GM12878 (cell line): ENCODE measurements around the gene SUMF1. TPM values are rescaled to one million over a fixed set of nuclear protein-coding genes. Genes with fewer than 3 reads are reported as not detected.

Source experiments
- ATAC-seq: fragments of 200-7000 bp; cut with Tn5 transposase; 3 replicates; pipeline ENCODE4 v1.9.1; 2020; ENCODE audit warnings: mild to moderate bottlenecking, moderate library complexity
- BruUV-seq: library from RNA; stranded (reverse); fragments of 400-500 nt; replicated peaks from 2 replicates; lab custom pipeline; 2021; lab: Mats Ljungman, UMichigan
- CTCF ChIA-PET: fragments of 300-600 bp; sonication (Branson Sonifier 250); formaldehyde crosslinking; extraction: SDS; loops from one replicate; lab custom pipeline; 2021; ENCODE audit warnings: inconsistent platforms; lab: Yijun Ruan, JAX
- POLR2A ChIA-PET: fragments of 350-600 bp; formaldehyde crosslinking; extraction: SDS; loops from one replicate; lab custom pipeline; 2021; ENCODE audit warnings: inconsistent platforms; lab: Charles Lee
- RAD21 ChIA-PET: fragments of 300-600 bp; sonication (Branson Sonifier 250); formaldehyde crosslinking; loops from one replicate; lab custom pipeline; 2023; ENCODE audit warnings: antibody characterized with exemption; ENCODE audit not compliant: unreplicated experiment; lab: Charles Lee
- SMC1A ChIA-PET: fragments of 300-600 bp; sonication (Branson Sonifier 250); formaldehyde crosslinking; loops from one replicate; lab custom pipeline; 2023; ENCODE audit not compliant: unreplicated experiment, uncharacterized antibody; lab: Charles Lee
- DNase-seq: peaks from one replicate; pipeline ENCODE4 v3.0.0-alpha.2; 2011; ENCODE audit warnings: low read depth, low spot score
- FAIRE-seq: peaks from 3 replicates; lab custom pipeline; 2011; peaks lifted over from hg19 to GRCh38; lab: Jason Lieb, UNC
- H2AFZ ChIP-seq: 2 replicates; pipeline ENCODE4 v1.6.0; 2011; ENCODE audit warnings: low read depth, low read length, control low read depth; ENCODE audit not compliant: control insufficient read depth
- H3K27ac ChIP-seq: 2 replicates; pipeline ENCODE4 v1.5.1; 2011; ENCODE audit warnings: control low read depth; ENCODE audit not compliant: control insufficient read depth, insufficient read depth
- H3K27me3 ChIP-seq, 2 experiments: replicated peaks in 1 of 2; 2 replicates each; pipeline versions ENCODE4 v1.6.0 to v1.6.1; 2011; ENCODE audit warnings: low read length in 1 of 2; ENCODE audit not compliant: control insufficient read depth in 2 of 2, insufficient read depth in 2 of 2
- H3K36me3 ChIP-seq, 2 experiments: 2 replicates each; pipeline ENCODE4 v1.5.1; 2011; ENCODE audit warnings: low read length in 1 of 2; ENCODE audit not compliant: control insufficient read depth in 2 of 2, insufficient read depth in 2 of 2
- H3K4me1 ChIP-seq: 2 replicates; pipeline ENCODE4 v1.6.1; 2011; ENCODE audit warnings: mild to moderate bottlenecking, low read length, moderate library complexity, mixed read lengths; ENCODE audit not compliant: control insufficient read depth, insufficient read depth
- H3K4me2 ChIP-seq: 2 replicates; pipeline ENCODE4 v1.6.0; 2011; ENCODE audit warnings: control low read depth; ENCODE audit not compliant: control insufficient read depth, insufficient read depth
- H3K4me3 ChIP-seq: fragments of 200-600 bp; sonication (generic); 2 replicates; pipeline ENCODE4 v1.5.1; 2016
- H3K79me2 ChIP-seq: 2 replicates; pipeline ENCODE4 v1.6.0; 2011; ENCODE audit warnings: low read length; ENCODE audit not compliant: control insufficient read depth, insufficient read depth
- H3K9ac ChIP-seq: 2 replicates; pipeline ENCODE4 v1.8.0; 2011; ENCODE audit warnings: low read length, control low read depth, mixed read lengths; ENCODE audit not compliant: control insufficient read depth, insufficient read depth
- H3K9me3 ChIP-seq: replicated peaks from 3 replicates; pipeline ENCODE4 v1.5.1; 2011; ENCODE audit warnings: mild to moderate bottlenecking, low read length; ENCODE audit not compliant: control insufficient read depth, insufficient read depth
- H4K20me1 ChIP-seq: 2 replicates; pipeline ENCODE4 v1.6.0; 2011; ENCODE audit not compliant: control insufficient read depth, insufficient read depth
- BCL11A ChIP-seq: IDR thresholded peaks from 2 replicates; pipeline ENCODE4 v1.6.1; 2011; ENCODE audit warnings: low read depth, low read length
- CBFB ChIP-seq: IDR thresholded peaks from 2 replicates; pipeline ENCODE4 v1.6.1; 2016; ENCODE audit warnings: antibody characterized with exemption, low read depth
- CBX3 ChIP-seq: fragments of 200-600 bp; sonication (generic); IDR thresholded peaks from 2 replicates; pipeline ENCODE4 v1.6.1; 2016; ENCODE audit warnings: low read depth, borderline replicate concordance
- CHD1 ChIP-seq: IDR thresholded peaks from 2 replicates; pipeline ENCODE4 v1.6.1; 2012; ENCODE audit warnings: low read depth, low read length, improper control_type of control experiment
- EZH2 ChIP-seq: IDR thresholded peaks from 2 replicates; pipeline ENCODE4 v1.6.1; 2012; ENCODE audit warnings: low read depth, mild to moderate bottlenecking, control low read depth, inconsistent platforms, low read length, borderline replicate concordance; ENCODE audit not compliant: control insufficient read depth
- GATAD2B ChIP-seq: fragments of 450-650 bp; conservative IDR thresholded peaks from 2 replicates; pipeline ENCODE4 v1.6.1; 2017; ENCODE audit warnings: low read depth, mild to moderate bottlenecking, moderate library complexity
- HDAC6 ChIP-seq: fragments of 200-600 bp; sonication (generic); IDR thresholded peaks from one replicate; pipeline ENCODE4 v1.8.0; 2017; ENCODE audit warnings: antibody characterized with exemption; ENCODE audit not compliant: unreplicated experiment
- MTA2 ChIP-seq: fragments of 450-650 bp; IDR thresholded peaks from 2 replicates; pipeline ENCODE4 v1.6.1; 2016; ENCODE audit warnings: low read depth, mild to moderate bottlenecking, moderate library complexity
- NFIC ChIP-seq: IDR thresholded peaks from 2 replicates; pipeline ENCODE4 v1.6.1; 2012; ENCODE audit warnings: low read depth, mild to moderate bottlenecking, inconsistent platforms, low read length, moderate library complexity
- RAD51 ChIP-seq: fragments of 450-650 bp; IDR thresholded peaks from 2 replicates; pipeline ENCODE4 v1.6.1; 2016; ENCODE audit warnings: moderate library complexity, mild to moderate bottlenecking, inconsistent platforms
- SREBF1 ChIP-seq: IDR thresholded peaks from 2 replicates; pipeline ENCODE4 v1.6.1; 2012; ENCODE audit warnings: mild to moderate bottlenecking, low read length
- SUZ12 ChIP-seq: fragments of 200-600 bp; sonication (generic); IDR thresholded peaks from one replicate; pipeline ENCODE4 v1.6.1; 2018; ENCODE audit warnings: antibody characterized with exemption, mild to moderate bottlenecking; ENCODE audit not compliant: unreplicated experiment
- TCF12 ChIP-seq: IDR thresholded peaks from 2 replicates; pipeline ENCODE4 v1.6.1; 2011; ENCODE audit warnings: low read depth, mild to moderate bottlenecking, low read length
- ZBED1 ChIP-seq: IDR thresholded peaks from 2 replicates; pipeline ENCODE4 v1.6.1; 2016; ENCODE audit warnings: borderline replicate concordance
- WGBS: methylation state at CpG from one replicate; pipeline ENCODE4 v1.1.6; 2016; ENCODE audit warnings: low lambda C conversion rate; ENCODE audit not compliant: insufficient replicate concordance, insufficient coverage; ENCODE audit errors: missing lambda C conversion rate; 5-methylcytosine and 5-hydroxymethylcytosine counted together
- in situ Hi-C: fragments of 300-500 bp; cut with MboI; formaldehyde crosslinking; loops from 9 replicates; pipeline ENCODE4 v1.14.3; 2018; ENCODE audit warnings: mixed read lengths
- intact Hi-C: fragments of 100-400 bp; cut with micrococcal nuclease; formaldehyde crosslinking; loops from one replicate; pipeline ENCODE4 v1.14.2; 2022; ENCODE audit not compliant: unreplicated experiment
- polyA plus RNA-seq, 11 experiments: library from polyadenylated mRNA; depleted of rRNA in 4 of 11; unstranded in 6 of 11; stranded (reverse) in 5 of 11; fragments of >200 nt; fragmentation: Nextera tagmentation in 4 of 11; fragmentation: Illumina TruSeq in 1 of 11; extraction: Ambion mirVana in 4 of 11; extraction: Trizol in 1 of 11; gene quantifications; 1 replicate in 1 of 11; 2 replicates in 10 of 11; pipeline versions ENCODE4 v1.2.1 to v1.2.3, GENCODE V29; 2011 to 2016; ENCODE audit warnings: inconsistent platforms in 2 of 11, missing spikeins in 2 of 11, low read depth in 1 of 11
- total RNA-seq, 4 experiments: library from RNA; depleted of rRNA in 3 of 4; stranded (reverse); fragments of >200 nt in 3 of 4; fragmentation: Illumina TruSeq in 1 of 4; extraction: Trizol in 1 of 4; gene quantifications; 2 replicates each; pipeline versions ENCODE4 v1.2.1 to v1.2.3, GENCODE V29; 2013 to 2021
- TF ChIP-seq, protein P1 (sequence below): fragments of 450-650 bp; IDR thresholded peaks from 2 replicates; pipeline ENCODE4 v1.6.1; 2017; ENCODE audit warnings: low read depth, mild to moderate bottlenecking, moderate library complexity
- TF ChIP-seq, protein P2 (sequence below): IDR thresholded peaks from 2 replicates; pipeline ENCODE4 v1.6.1; 2011; ENCODE audit warnings: low read depth, low read length, improper control_type of control experiment, borderline replicate concordance

Gene SUMF1
- total and polyA plus RNA-seq, 10 of the 15 experiments (the other 5 are each of a cell fraction or from before 2014, with no cell fraction given) = 3.2 to 14.3 (median 8.5) TPM

GRCh38 chr3:4501927-4502326, 34.9 kb upstream of the SUMF1 start:
- H3K4me2 ChIP-seq = no peak overlapping the region
- no peaks in the 10 kb centered on the region for H4K20me1 ChIP-seq
- H3K36me3 ChIP-seq = peaks cover 3 to 5% of the 10 kb centered on the region in 2 experiments
- no peak overlapping the region for H2AFZ ChIP-seq
- intact Hi-C loops = loop anchor here (10.0 kb wide), 1 partner anchor 483 kb away; no protein-coding TSS in a partner anchor
- H3K4me1 ChIP-seq = peaks cover 36% of the 10 kb centered on the region
- SMC1A ChIA-PET = interaction anchor here (0.6 to 12.9 kb wide), 7 partner anchors 8 to 151 kb away, joined by 3 to 180 read pairs (median 4); partner anchors contain the start of gene ITPR1
- no peaks in the 10 kb centered on the region for H3K9me3 ChIP-seq
- BruUV-seq = no TSS peak
- TF ChIP-seq EZH2 = no peak
- TF ChIP-seq, protein P1, sequence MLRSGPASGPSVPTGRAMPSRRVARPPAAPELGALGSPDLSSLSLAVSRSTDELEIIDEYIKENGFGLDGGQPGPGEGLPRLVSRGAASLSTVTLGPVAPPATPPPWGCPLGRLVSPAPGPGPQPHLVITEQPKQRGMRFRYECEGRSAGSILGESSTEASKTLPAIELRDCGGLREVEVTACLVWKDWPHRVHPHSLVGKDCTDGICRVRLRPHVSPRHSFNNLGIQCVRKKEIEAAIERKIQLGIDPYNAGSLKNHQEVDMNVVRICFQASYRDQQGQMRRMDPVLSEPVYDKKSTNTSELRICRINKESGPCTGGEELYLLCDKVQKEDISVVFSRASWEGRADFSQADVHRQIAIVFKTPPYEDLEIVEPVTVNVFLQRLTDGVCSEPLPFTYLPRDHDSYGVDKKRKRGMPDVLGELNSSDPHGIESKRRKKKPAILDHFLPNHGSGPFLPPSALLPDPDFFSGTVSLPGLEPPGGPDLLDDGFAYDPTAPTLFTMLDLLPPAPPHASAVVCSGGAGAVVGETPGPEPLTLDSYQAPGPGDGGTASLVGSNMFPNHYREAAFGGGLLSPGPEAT = no peak
- no peak for TF ChIP-seq CHD1
- TF ChIP-seq MTA2 = no peak
- TF ChIP-seq SREBF1 = no peak
- TF ChIP-seq BCL11A = no peak
- TF ChIP-seq, protein P2, sequence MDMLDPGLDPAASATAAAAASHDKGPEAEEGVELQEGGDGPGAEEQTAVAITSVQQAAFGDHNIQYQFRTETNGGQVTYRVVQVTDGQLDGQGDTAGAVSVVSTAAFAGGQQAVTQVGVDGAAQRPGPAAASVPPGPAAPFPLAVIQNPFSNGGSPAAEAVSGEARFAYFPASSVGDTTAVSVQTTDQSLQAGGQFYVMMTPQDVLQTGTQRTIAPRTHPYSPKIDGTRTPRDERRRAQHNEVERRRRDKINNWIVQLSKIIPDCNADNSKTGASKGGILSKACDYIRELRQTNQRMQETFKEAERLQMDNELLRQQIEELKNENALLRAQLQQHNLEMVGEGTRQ = no peak
- no peak for TF ChIP-seq CBFB
- TF ChIP-seq NFIC = no peak
- TF ChIP-seq GATAD2B = no peak
- TF ChIP-seq SUZ12 = no peak
- no peak for TF ChIP-seq CBX3
- no peak for TF ChIP-seq RAD51
- TF ChIP-seq ZBED1 = no peak
- no peak for TF ChIP-seq TCF12
- no peak for TF ChIP-seq HDAC6
- TF ChIP-seq, all 136 proteins: peak for 0
- DNase-seq (no peak), FAIRE-seq (no peak), ATAC-seq (no peak)
- ChIA-PET POLR2A (interaction anchor here (0.6 kb wide), 1 partner anchor 119 kb away, joined by 14 read pairs; no protein-coding TSS in a partner anchor), RAD21 (interaction anchor here (0.9 to 1.7 kb wide), 3 partner anchors 9 to 130 kb away, joined by 3 to 5 read pairs (median 3); partner anchors contain the start of gene ITPR1), CTCF (interaction anchor here (1.0 to 3.5 kb wide), 3 partner anchors 8 to 151 kb away, joined by 3 to 14 read pairs (median 11); partner anchors contain the start of gene ITPR1)
- no peak overlapping the region for H3K9ac ChIP-seq
- no peak overlapping the region for H3K4me3 ChIP-seq
- 97% methylated on average over 9 of the region's 9 CpGs for WGBS
- H3K27me3 ChIP-seq = no peaks in the 10 kb centered on the region
- no peak overlapping the region for H3K27ac ChIP-seq
- in situ Hi-C loops = loop anchor here (10.0 kb wide), 1 partner anchor 693 kb away; no protein-coding TSS in a partner anchor
- H3K79me2 ChIP-seq = peaks cover 18% of the 10 kb centered on the region
